Retinal pigment epithelial cell (primary cell): ENCODE measurements around the gene WDR86.

ENCODE experiments used
- DNase-seq: peaks from one replicate; pipeline ENCODE4 v3.0.0-alpha.2; 2010; ENCODE audit warnings: low read depth
- H3K4me3 ChIP-seq: 2 replicates; pipeline ENCODE4 v1.5.1; 2011; ENCODE audit warnings: mild to moderate bottlenecking, low read length, control low read depth, moderate library complexity
- TF ChIP-seq, protein P1 (sequence below): conservative IDR thresholded peaks from 2 replicates; pipeline ENCODE4 v1.5.1; 2011; ENCODE audit warnings: low read depth, low read length, control low read depth, inconsistent platforms

Gene WDR86

DNA sequence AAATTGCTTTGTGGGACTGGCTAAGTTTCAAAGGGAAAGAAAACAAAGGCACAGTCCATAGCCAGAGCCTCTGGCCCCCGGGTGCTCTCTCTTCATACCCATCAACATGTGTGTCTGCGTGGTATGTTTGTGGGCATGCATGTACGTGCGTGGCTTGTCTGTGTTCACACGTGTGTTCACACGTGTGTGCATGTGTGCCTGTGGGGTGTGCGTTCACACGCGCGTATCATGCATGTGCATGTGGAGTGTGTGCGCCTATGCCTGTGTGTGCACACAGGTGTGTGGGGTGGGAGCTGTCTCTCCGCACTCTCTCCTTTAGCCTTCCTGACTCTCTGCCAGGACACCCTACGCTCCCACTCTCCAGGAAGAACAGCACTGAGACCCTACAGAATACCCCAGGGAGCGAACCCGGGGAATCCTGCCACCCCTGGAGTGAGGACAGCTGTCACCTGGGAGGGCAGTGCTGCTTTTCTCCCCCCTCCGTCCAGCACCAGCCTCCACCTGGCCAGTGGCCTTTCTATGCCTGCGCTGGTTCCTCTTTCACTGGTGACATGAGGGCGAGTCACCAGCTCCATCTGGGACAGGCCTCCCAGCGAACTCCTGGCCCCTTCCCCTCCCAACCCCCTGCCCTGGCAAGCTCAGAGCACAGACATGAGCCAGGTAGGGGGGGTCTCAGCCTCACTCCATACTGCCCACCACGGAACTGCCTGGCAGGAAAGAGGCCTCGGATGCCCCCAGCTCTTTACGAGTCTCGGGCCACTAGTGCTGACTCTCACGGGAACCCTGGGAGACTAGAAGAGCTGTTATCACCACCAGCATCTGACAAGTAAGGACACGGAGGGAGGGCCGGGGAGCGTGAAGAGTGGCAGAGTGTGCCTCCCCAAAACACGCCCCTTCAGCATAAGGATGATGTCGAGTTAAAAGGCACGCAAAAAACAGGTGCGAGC lies 16.5 kb downstream of the WDR86 start:
- TF ChIP-seq, protein P1, sequence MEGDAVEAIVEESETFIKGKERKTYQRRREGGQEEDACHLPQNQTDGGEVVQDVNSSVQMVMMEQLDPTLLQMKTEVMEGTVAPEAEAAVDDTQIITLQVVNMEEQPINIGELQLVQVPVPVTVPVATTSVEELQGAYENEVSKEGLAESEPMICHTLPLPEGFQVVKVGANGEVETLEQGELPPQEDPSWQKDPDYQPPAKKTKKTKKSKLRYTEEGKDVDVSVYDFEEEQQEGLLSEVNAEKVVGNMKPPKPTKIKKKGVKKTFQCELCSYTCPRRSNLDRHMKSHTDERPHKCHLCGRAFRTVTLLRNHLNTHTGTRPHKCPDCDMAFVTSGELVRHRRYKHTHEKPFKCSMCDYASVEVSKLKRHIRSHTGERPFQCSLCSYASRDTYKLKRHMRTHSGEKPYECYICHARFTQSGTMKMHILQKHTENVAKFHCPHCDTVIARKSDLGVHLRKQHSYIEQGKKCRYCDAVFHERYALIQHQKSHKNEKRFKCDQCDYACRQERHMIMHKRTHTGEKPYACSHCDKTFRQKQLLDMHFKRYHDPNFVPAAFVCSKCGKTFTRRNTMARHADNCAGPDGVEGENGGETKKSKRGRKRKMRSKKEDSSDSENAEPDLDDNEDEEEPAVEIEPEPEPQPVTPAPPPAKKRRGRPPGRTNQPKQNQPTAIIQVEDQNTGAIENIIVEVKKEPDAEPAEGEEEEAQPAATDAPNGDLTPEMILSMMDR, result no peak
- no peak overlapping the region for H3K4me3 ChIP-seq
- DNase-seq, result no peak

DNA sequence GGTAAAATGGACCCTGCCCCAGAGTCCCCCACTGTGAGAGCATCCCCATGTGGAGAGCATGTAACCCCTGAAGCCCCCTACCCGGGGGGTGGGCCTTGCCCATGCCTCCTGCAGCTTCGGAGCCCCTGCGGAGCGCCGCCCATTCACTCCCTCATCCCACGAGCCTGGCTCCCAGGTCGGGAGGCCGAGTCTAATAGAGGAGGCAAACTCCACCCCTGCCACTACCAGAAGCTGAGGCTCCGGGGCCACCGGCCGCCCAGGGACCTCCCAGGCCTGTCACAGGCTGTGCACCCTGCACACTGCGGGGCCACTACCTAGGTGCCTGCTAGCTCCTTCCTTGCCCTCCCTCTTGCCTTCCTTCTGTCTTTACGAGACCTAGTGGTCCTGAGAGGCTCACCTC lies 17.4 kb downstream of the WDR86 start:
- TF ChIP-seq, protein P1, result no peak
- DNase-seq, result no peak
- no peak overlapping the region for H3K4me3 ChIP-seq

DNA sequence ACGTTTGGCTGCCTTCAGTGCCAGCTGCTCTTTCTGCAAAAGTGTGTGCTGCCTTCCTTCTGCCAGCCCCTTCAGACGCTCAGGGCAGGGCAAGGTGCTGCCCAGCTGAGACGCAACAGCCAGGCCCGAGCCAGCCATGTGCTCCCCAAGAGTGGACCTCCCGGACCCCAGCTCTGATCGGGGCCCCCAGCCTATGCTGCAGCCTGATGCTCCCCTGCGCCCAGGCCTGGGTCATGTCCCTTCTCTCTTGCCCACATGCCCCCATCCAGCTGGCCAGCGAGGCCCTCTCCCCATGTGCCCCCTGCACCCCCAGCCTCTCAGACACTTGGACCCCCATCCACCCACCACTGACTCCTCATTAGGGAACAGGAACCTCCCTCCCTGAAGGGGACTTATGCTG lies 17.8 kb downstream of the WDR86 start:
- TF ChIP-seq, protein P1, result no peak
- no peak for DNase-seq
- no peak overlapping the region for H3K4me3 ChIP-seq

DNA sequence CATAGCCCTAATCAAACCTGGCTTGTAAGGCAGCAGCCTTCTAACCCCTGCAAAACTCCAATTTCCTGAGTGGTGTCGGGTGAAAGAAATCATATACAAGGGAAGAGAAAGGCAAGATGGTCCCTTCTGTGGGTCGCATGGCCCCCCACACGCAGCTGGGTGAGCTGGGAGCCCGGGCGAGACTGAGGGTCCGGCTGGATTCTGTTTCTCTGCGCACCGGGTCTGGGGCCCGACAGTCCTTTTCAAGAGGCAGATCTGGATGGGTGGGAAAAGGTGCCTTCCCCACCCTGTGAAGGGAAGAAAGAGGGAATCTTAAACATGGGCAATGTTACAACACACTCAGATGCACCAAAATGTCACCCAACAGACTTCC lies 18.5 kb downstream of the WDR86 start:
- DNase-seq, result no peak

DNA sequence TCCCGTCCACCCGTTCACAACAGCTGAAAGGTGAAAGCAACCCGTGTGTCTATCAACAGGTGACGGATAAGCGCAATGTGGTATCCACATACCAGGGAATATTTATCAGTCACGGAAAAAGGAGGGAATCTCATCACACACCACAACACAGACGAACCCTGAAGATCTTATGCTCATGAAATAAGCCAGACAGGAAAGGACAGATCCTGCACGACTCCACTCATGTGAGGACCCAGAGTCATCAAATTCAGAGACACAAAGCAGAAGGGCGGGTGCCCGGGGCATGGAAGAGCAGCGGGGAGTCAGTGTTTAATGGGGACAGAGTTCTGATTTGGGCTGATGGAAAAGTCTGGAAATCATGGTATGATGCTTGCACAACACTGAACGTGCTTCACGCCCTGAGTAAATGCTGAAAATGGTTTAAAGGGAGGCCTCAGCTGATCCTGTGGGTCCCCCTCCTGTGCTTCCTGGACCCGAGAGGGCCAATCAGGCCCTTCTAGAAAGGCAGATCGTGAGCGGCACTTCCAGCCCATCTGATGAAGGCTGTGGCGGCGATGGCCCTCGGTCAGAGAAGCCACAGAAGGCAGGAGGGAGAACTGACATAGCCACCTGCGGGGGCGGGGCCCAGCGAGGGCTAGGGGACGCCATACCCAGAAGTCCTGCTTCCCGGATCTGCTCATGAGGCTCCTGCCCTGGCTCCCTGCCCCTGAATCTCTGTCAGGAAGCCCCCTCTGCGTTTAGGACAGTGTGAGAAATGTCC lies 19.1 kb downstream of the WDR86 start:
- H3K4me3 ChIP-seq, result no peak overlapping the region
- TF ChIP-seq, protein P1, result no peak
- no peak for DNase-seq

More for the DNA sequence above, 18.5 kb downstream of the WDR86 start:
- TF ChIP-seq, protein P1, result no peak
- no peak overlapping the region for H3K4me3 ChIP-seq

DNA sequence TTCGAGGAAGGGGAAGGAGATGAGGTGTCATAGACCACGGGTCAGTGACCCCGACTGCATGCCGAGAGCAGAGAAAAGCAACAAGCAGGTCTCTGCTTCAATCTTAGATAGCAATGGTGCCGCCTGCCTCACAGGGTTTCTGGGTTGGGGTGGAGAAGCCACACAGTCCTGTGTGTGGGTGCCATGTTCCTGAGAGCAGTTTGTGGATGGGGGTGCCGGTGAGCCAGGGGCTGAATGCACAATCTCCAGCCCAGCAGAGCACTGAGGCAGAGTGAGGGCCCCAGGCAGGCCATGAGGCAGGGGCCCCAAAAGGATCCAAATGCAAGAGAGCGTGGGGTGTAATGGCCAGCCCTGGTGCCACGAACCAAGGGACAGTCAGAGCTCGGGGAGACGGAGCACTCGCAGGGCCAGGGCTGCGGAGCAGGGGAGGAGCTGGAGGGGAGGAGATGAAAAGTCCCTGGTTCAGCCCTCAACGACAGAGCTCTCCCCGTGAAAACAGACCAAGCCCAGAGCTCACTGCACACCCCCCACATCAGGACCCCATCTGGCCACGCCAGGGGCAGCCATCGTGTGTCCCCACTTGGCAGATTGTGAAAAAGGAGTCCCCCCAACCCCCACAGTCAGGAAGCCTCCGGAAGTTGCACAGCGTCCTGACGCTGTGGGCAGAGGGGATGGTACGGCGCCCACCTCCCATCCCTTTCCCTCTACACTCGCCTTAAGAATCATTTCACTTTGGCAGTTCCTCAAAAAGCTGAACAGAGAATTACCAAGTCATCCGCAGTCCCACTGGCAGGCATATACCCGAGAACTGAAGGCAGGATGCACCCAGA lies 19.9 kb downstream of the WDR86 start:
- no peak for DNase-seq
- no peak overlapping the region for H3K4me3 ChIP-seq
- TF ChIP-seq, protein P1, result no peak
